SK-N-SH treated with all-trans-retinoic acid at 6 μM for 48 hours (cell line): ENCODE results near the gene PBX3.

Source experiments
- ATAC-seq: fragments of 200-7000 bp; cut with Tn5 transposase; 3 replicates; pipeline ENCODE4 v1.9.1; 2020; ENCODE audit warnings: mild to moderate bottlenecking, moderate library complexity
- ARNTL ChIP-seq: fragments of 450-650 bp; formaldehyde crosslinking; IDR thresholded peaks from 2 replicates; pipeline ENCODE4 v1.5.0; 2020; ENCODE audit warnings: low read depth, mild to moderate bottlenecking, moderate library complexity, borderline replicate concordance
- BACH2 ChIP-seq: fragments of 250-450 bp; sonication (Bioruptor Pico); IDR thresholded peaks from 2 replicates; pipeline ENCODE4 v1.9.0; 2021; ENCODE audit warnings: mild to moderate bottlenecking, borderline replicate concordance
- CSDC2 ChIP-seq: fragments of 250-450 bp; sonication (Bioruptor Pico); IDR thresholded peaks from 2 replicates; pipeline ENCODE4 v1.5.0; 2020; ENCODE audit warnings: mild to moderate bottlenecking, moderate library complexity
- ESRRG ChIP-seq: fragments of 250-450 bp; sonication (Bioruptor Pico); IDR thresholded peaks from 2 replicates; pipeline ENCODE4 v1.6.1; 2021; ENCODE audit warnings: mild to moderate bottlenecking
- GLIS3 ChIP-seq: fragments of 250-450 bp; sonication (Bioruptor Pico); IDR thresholded peaks from 2 replicates; pipeline ENCODE4 v1.5.0; 2020; ENCODE audit warnings: mild to moderate bottlenecking, moderate library complexity
- ISL1 ChIP-seq: fragments of 250-450 bp; sonication (Bioruptor Pico); IDR thresholded peaks from 2 replicates; pipeline ENCODE4 v2.1.2; 2022; ENCODE audit warnings: mild to moderate bottlenecking, moderate library complexity
- OSR1 ChIP-seq: fragments of 250-450 bp; sonication (Bioruptor Pico); IDR thresholded peaks from 2 replicates; pipeline ENCODE4 v1.8.0; 2022; ENCODE audit warnings: moderate library complexity, mild to moderate bottlenecking, inconsistent platforms
- PATZ1 ChIP-seq: fragments of 250-450 bp; sonication (Bioruptor Pico); IDR thresholded peaks from 2 replicates; pipeline ENCODE4 v1.8.0; 2020; ENCODE audit warnings: mild to moderate bottlenecking, moderate library complexity, borderline replicate concordance
- RARB ChIP-seq: fragments of 250-450 bp; sonication (Bioruptor Pico); IDR thresholded peaks from 2 replicates; pipeline ENCODE4 v1.8.0; 2021; ENCODE audit warnings: mild to moderate bottlenecking, moderate library complexity
- SNAI2 ChIP-seq: fragments of 250-450 bp; sonication (Bioruptor Pico); IDR thresholded peaks from 2 replicates; pipeline ENCODE4 v1.5.0; 2020; ENCODE audit warnings: mild to moderate bottlenecking, moderate library complexity
- TCF4 ChIP-seq: fragments of 250-450 bp; sonication (Bioruptor Pico); IDR thresholded peaks from 2 replicates; pipeline ENCODE4 v1.8.0; 2021; ENCODE audit warnings: mild to moderate bottlenecking, moderate library complexity, borderline replicate concordance
- TOX ChIP-seq: fragments of 250-450 bp; sonication (Bioruptor Pico); IDR thresholded peaks from 2 replicates; pipeline ENCODE4 v1.8.0; 2021; ENCODE audit warnings: mild to moderate bottlenecking, moderate library complexity, borderline replicate concordance
- ZC3H10 ChIP-seq: fragments of 250-450 bp; sonication (Bioruptor Pico); IDR thresholded peaks from 2 replicates; pipeline ENCODE4 v1.5.1; 2021; ENCODE audit warnings: mild to moderate bottlenecking, moderate library complexity
- ZFP3 ChIP-seq: fragments of 250-450 bp; sonication (Bioruptor Pico); IDR thresholded peaks from 2 replicates; pipeline ENCODE4 v1.5.0; 2020; ENCODE audit warnings: mild to moderate bottlenecking, moderate library complexity
- ZFP30 ChIP-seq: fragments of 450-650 bp; formaldehyde crosslinking; IDR thresholded peaks from 2 replicates; pipeline ENCODE4 v1.5.0; 2022; ENCODE audit warnings: mild to moderate bottlenecking, moderate library complexity
- ZNF565 ChIP-seq: fragments of 450-650 bp; formaldehyde crosslinking; conservative IDR thresholded peaks from 2 replicates; pipeline ENCODE4 v1.5.0; 2020; ENCODE audit warnings: low read depth, mild to moderate bottlenecking, moderate library complexity
- ZNF70 ChIP-seq: fragments of 450-650 bp; formaldehyde crosslinking; IDR thresholded peaks from 2 replicates; pipeline ENCODE4 v1.5.0; 2020; ENCODE audit warnings: mild to moderate bottlenecking, moderate library complexity
- ZNF8 ChIP-seq: fragments of 450-650 bp; formaldehyde crosslinking; IDR thresholded peaks from 2 replicates; pipeline ENCODE4 v1.5.0; 2020; ENCODE audit warnings: mild to moderate bottlenecking, moderate library complexity
- TF ChIP-seq, protein P1 (sequence below): fragments of 250-450 bp; sonication (Bioruptor Pico); IDR thresholded peaks from 2 replicates; pipeline ENCODE4 v1.5.1; 2020; ENCODE audit warnings: low read depth, mild to moderate bottlenecking, moderate library complexity
- TF ChIP-seq, protein P2 (sequence below): fragments of 250-450 bp; sonication (Bioruptor Pico); IDR thresholded peaks from 2 replicates; pipeline ENCODE4 v1.8.0; 2021; ENCODE audit warnings: low read depth, mild to moderate bottlenecking, moderate library complexity, borderline replicate concordance
- TF ChIP-seq, protein P3 (sequence below): fragments of 250-450 bp; sonication (Bioruptor Pico); IDR thresholded peaks from 2 replicates; pipeline ENCODE4 v1.5.1; 2021; ENCODE audit warnings: mild to moderate bottlenecking, moderate library complexity
- TF ChIP-seq, protein P4 (sequence below): fragments of 250-450 bp; sonication (Bioruptor Pico); IDR thresholded peaks from 2 replicates; pipeline ENCODE4 v1.5.0; 2020; ENCODE audit warnings: mild to moderate bottlenecking, moderate library complexity

The PBX3 gene

DNA sequence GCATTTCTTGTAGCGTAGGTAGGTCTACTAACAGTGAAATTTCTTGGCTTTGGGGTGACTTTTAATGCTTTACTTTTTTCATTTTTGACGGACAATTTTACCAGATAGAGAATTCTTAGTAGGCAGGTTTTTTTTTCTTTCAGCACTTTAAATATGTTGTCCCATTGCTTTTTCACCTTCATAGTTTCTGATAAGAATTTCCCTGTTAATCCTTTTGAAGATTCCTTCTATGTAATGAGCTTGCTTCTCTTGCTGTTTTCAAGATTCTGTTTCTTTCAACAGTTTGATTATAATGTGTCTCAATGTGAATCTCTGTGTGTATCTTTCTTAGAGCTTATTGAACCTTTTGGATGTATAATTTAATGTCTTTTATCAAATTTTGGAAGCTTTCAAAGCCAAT lies 35.5 kb downstream of the PBX3 start:
- no peak for ATAC-seq
- TF ChIP-seq ARNTL (CRISPR knock-in tag) (no peak), ZNF565 (no peak), TCF4 (no peak), ESRRG (CRISPR knock-in tag) (no peak), RARB (CRISPR knock-in tag) (no peak), ZC3H10 (CRISPR knock-in tag) (no peak), ZFP3 (CRISPR knock-in tag) (no peak), ZNF8 (CRISPR knock-in tag) (no peak), SNAI2 (CRISPR knock-in tag) (no peak)
- TF ChIP-seq, protein P1, sequence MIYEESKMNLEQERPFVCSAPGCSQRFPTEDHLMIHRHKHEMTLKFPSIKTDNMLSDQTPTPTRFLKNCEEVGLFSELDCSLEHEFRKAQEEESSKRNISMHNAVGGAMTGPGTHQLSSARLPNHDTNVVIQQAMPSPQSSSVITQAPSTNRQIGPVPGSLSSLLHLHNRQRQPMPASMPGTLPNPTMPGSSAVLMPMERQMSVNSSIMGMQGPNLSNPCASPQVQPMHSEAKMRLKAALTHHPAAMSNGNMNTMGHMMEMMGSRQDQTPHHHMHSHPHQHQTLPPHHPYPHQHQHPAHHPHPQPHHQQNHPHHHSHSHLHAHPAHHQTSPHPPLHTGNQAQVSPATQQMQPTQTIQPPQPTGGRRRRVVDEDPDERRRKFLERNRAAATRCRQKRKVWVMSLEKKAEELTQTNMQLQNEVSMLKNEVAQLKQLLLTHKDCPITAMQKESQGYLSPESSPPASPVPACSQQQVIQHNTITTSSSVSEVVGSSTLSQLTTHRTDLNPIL (CRISPR knock-in tag), result no peak
- TF ChIP-seq, protein P2, sequence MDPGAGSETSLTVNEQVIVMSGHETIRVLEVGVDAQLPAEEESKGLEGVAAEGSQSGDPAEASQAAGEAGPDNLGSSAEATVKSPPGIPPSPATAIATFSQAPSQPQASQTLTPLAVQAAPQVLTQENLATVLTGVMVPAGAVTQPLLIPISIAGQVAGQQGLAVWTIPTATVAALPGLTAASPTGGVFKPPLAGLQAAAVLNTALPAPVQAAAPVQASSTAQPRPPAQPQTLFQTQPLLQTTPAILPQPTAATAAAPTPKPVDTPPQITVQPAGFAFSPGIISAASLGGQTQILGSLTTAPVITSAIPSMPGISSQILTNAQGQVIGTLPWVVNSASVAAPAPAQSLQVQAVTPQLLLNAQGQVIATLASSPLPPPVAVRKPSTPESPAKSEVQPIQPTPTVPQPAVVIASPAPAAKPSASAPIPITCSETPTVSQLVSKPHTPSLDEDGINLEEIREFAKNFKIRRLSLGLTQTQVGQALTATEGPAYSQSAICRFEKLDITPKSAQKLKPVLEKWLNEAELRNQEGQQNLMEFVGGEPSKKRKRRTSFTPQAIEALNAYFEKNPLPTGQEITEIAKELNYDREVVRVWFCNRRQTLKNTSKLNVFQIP (CRISPR knock-in tag), result no peak
- TF ChIP-seq, all 23 proteins: peak for 0

GRCh38 chr9:125784286-125785049 lies 37.3 kb downstream of the PBX3 start:
- peak; percentile 35; the same call in 1 of the 3 replicates for ATAC-seq
- no peak for TF ChIP-seq TOX
- no peak for TF ChIP-seq ESRRG (CRISPR knock-in tag)
- TF ChIP-seq, protein P3, sequence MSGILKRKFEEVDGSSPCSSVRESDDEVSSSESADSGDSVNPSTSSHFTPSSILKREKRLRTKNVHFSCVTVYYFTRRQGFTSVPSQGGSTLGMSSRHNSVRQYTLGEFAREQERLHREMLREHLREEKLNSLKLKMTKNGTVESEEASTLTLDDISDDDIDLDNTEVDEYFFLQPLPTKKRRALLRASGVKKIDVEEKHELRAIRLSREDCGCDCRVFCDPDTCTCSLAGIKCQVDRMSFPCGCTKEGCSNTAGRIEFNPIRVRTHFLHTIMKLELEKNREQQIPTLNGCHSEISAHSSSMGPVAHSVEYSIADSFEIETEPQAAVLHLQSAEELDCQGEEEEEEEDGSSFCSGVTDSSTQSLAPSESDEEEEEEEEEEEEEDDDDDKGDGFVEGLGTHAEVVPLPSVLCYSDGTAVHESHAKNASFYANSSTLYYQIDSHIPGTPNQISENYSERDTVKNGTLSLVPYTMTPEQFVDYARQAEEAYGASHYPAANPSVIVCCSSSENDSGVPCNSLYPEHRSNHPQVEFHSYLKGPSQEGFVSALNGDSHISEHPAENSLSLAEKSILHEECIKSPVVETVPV (CRISPR knock-in tag), result no peak
- TF ChIP-seq ZNF8 (CRISPR knock-in tag), result no peak
- TF ChIP-seq RARB (CRISPR knock-in tag), result no peak
- TF ChIP-seq ZC3H10 (CRISPR knock-in tag), result no peak
- no peak for TF ChIP-seq OSR1
- no peak for TF ChIP-seq SNAI2 (CRISPR knock-in tag)
- TF ChIP-seq ZFP3 (CRISPR knock-in tag), result no peak
- no peak for TF ChIP-seq BACH2 (CRISPR knock-in tag)
- TF ChIP-seq ZFP30 (CRISPR knock-in tag), result no peak
- no peak for TF ChIP-seq GLIS3 (CRISPR knock-in tag)
- TF ChIP-seq, protein P1 (CRISPR knock-in tag), result no peak
- no peak for TF ChIP-seq ISL1 (CRISPR knock-in tag)
- TF ChIP-seq TCF4, result no peak
- TF ChIP-seq, protein P4, sequence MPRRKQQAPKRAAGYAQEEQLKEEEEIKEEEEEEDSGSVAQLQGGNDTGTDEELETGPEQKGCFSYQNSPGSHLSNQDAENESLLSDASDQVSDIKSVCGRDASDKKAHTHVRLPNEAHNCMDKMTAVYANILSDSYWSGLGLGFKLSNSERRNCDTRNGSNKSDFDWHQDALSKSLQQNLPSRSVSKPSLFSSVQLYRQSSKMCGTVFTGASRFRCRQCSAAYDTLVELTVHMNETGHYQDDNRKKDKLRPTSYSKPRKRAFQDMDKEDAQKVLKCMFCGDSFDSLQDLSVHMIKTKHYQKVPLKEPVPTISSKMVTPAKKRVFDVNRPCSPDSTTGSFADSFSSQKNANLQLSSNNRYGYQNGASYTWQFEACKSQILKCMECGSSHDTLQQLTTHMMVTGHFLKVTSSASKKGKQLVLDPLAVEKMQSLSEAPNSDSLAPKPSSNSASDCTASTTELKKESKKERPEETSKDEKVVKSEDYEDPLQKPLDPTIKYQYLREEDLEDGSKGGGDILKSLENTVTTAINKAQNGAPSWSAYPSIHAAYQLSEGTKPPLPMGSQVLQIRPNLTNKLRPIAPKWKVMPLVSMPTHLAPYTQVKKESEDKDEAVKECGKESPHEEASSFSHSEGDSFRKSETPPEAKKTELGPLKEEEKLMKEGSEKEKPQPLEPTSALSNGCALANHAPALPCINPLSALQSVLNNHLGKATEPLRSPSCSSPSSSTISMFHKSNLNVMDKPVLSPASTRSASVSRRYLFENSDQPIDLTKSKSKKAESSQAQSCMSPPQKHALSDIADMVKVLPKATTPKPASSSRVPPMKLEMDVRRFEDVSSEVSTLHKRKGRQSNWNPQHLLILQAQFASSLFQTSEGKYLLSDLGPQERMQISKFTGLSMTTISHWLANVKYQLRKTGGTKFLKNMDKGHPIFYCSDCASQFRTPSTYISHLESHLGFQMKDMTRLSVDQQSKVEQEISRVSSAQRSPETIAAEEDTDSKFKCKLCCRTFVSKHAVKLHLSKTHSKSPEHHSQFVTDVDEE (CRISPR knock-in tag), result no peak

DNA sequence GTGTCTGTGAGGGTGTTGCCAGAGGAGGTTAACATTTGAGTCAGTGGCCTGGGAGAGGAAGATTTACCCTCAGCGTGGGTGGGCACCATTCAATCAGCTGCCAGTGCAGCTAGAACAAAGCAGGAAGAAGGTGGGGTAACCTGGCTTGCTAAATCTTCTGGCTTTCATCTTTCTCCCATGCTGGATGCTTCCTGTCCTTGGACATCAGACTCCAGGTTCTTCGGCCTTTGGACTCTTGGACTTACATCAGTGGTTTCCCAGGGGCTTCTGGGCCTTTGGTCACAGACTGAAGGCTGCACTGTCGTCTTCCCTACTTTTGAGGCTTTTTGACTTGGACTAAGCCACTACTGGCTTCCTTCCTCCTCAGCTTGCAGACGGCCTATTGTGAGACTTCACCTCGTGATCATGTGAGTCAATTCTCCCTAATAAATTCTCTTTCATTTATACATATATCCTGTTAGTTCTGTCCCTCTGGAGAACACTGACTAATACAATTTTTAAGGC lies 38.1 kb downstream of the PBX3 start:
- TF ChIP-seq ESRRG (CRISPR knock-in tag) (no peak), PATZ1 (CRISPR knock-in tag) (no peak), TOX (no peak), CSDC2 (CRISPR knock-in tag) (no peak), ZFP3 (CRISPR knock-in tag) (no peak), ZNF70 (CRISPR knock-in tag) (no peak), OSR1 (no peak), GLIS3 (CRISPR knock-in tag) (no peak), BACH2 (CRISPR knock-in tag) (no peak), ZFP30 (CRISPR knock-in tag) (no peak), RARB (CRISPR knock-in tag) (no peak), TCF4 (no peak)
- TF ChIP-seq, protein P1 (CRISPR knock-in tag), result no peak
- ATAC-seq, result no peak
